ENCODE results near the gene MICU1.
"Not testable (repeated sequence)": the region's sequence is repeated elsewhere in the genome, so short reads cannot be mapped to it uniquely, and the experiment has no call there.

Gene MICU1

DNA sequence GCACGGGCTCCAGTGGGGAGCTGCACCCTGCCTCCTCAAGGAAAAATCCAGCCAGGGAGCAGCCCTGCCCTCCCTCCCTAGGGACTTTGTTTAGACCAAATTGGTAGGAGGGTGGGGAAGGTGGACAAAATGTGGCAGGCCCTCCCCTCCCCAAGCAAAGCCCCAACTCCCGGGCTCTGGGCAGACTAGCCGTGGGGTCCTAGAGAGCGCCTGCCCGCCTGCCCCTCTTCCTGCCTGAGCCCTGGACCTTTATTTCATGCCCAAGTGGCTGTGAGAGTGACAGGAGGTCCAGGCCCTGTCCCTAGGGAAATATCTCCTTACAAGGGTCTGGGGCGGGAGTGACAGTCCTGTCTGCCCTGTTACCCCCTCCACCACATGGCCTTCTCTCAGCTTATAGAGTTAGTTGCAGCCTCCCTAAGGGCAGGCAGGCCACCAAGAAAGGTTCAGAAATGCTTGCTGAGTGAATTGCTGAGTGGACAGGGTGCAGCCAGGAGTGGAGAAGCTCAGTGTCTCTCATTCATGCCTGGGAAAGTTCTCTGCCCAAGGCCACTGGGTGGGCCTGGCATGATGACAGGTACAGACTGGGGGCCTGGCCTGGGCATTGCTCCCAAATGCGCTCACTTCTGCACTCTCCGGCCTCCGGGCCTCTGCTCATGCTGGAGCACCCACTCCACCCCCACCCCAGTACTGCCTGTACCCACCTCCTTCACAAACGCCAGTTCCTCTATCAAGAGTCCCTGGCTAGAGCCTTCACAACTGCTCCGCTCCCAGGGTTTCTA, 296.4 kb downstream of the MICU1 start:
- DNase-seq (ENCODE audit: low read depth): no peak
- in situ Hi-C loops (cut with HindIII; ENCODE audit: low sequenced_read_pairs): no loop called here
- no peak overlapping the region for H3K4me3 ChIP-seq (ENCODE audit: low read depth, low read length)
- no peak for TF ChIP-seq CTCF (IDR thresholded peaks at IDR 0.05; ENCODE audit: low read depth, low read length, missing control alignments)

DNA sequence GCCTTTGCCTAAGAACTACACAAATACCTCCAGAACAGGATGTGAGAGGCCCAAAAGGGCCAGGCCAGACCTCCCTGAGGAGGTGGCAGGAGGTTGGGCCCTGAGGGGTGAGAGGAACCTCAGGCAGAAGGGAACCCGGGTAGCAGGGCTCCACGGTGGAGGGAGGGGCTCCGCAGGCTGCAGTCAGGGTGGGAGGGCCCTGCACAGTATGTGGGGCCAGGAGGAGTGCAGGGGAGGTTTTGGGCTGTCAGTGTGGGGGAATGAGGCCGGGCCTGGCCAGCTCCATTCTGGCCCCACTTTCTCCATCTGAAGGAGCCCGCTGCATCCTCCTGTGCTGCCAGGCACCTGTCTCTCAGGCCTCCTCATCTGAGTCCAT, 297.1 kb downstream of the MICU1 start:
- in situ Hi-C loops (cut with HindIII; ENCODE audit: low sequenced_read_pairs): no loop called here
- no peak overlapping the region for H3K4me3 ChIP-seq (ENCODE audit: low read depth, low read length)
- no peak for DNase-seq (ENCODE audit: low read depth)
- TF ChIP-seq CTCF (IDR thresholded peaks at IDR 0.05; ENCODE audit: low read depth, low read length, missing control alignments): no peak

DNA sequence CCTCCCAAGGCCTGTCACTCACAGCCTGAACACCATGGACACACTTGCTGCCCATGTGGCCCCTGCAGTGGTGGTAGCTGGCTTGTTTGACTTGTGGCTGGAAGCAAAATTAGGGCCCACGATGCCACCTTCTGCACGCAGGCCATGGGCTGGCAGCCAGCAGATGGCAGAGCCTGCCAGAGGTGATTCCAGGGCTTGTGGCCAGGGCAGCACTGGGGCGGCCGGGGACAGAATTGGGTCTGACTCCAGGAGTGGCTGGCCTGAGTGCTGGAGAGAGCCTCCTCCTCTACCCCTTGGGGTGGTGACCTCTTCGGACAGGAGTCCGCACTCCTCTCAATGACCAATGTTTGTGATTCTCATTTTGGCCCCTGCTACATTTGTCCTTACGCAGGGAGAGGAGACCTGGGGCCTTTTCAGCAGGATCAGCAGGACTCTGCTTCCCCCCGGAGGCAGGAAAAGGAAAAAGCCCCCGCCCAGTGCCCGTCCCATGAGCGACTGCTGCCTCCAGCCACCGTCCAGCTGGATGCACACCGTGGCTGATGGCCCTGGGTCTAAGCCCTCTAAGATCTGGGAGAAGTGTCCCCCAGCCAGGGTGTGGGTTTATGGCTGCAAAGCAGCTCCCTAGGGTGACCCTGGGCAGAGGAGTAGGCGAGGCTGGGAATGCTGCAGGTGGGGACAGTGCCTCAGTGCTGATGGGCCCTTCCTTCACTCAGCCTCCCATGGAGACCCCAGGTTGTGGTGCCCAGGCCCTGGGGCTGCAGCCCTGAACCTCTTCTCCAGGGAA, 297.6 kb downstream of the MICU1 start:
- peak; percentile 76 for TF ChIP-seq CTCF (IDR thresholded peaks at IDR 0.05; ENCODE audit: low read depth, low read length, missing control alignments)
- no peak overlapping the region for H3K4me3 ChIP-seq (ENCODE audit: low read depth, low read length)
- in situ Hi-C loops (cut with HindIII; ENCODE audit: low sequenced_read_pairs): no loop called here
- no peak for DNase-seq (ENCODE audit: low read depth)

- in situ Hi-C loops (cut with HindIII; ENCODE audit: low sequenced_read_pairs); DNase-seq (ENCODE audit: low read depth); H3K4me3 ChIP-seq (ENCODE audit: low read depth, low read length): not testable (repeated sequence)
Measured at GRCh38 chr10:72326665-72327603, 298.9 kb downstream of the MICU1 start.

GRCh38 chr10:72325243-72326175, 300.4 kb downstream of the MICU1 start:
- H3K4me3 ChIP-seq (ENCODE audit: low read depth, low read length); DNase-seq (ENCODE audit: low read depth); in situ Hi-C loops (cut with HindIII; ENCODE audit: low sequenced_read_pairs): not testable (repeated sequence)

DNA sequence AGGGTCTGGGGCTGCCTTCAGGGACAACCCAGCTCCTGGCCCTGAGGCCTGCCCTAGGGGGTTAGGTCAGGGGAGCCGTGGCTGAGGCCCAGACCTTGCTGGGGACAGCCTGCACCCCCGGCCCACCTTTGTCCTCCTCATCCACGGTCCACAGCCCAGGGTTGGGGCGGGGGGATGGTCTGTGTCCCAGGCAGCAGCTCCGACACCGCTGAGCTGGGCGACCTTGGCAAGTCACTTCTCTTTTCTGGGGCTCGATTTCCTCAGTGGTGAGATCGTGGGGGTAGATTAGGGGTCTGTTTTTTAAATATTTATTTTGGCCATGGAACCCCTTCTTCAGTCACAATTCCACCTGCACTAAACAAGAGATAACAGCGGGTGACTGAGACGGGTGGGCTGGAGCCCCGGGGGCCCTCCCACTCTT, 302.1 kb downstream of the MICU1 start:
- TF ChIP-seq CTCF (IDR thresholded peaks at IDR 0.05; ENCODE audit: low read depth, low read length, missing control alignments): no peak
- no peak for DNase-seq (ENCODE audit: low read depth)
- H3K4me3 ChIP-seq (ENCODE audit: low read depth, low read length): no peak overlapping the region
- in situ Hi-C loops (cut with HindIII; ENCODE audit: low sequenced_read_pairs): loop anchor here (5.0 to 25.0 kb wide), 2 partner anchors 196 to 436 kb away; no protein-coding TSS in a partner anchor

Measured in astrocyte of the cerebellum (primary cell).